ENCODE measurements around the gene CST3.

DNA sequence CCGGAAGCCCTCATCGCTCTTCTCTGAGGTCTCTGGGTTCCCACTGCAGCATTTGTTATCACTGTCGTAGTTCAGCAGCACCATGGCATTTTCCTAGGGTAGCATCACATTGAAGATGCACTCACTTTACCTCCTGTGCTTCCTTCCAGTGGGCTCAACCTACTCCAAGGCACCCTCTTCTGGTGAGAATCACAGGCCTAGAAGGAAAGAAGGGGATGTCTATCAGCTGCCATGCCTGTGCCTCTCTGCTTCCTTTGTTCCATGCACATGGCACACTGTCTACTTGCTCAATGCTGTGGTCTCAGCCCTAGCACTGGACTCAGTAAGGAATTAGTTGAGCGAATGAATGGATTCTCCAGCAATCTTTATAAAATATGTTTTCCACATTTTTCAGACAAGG lies 28.4 kb upstream of the CST3 start:
- TF ChIP-seq, protein P1, sequence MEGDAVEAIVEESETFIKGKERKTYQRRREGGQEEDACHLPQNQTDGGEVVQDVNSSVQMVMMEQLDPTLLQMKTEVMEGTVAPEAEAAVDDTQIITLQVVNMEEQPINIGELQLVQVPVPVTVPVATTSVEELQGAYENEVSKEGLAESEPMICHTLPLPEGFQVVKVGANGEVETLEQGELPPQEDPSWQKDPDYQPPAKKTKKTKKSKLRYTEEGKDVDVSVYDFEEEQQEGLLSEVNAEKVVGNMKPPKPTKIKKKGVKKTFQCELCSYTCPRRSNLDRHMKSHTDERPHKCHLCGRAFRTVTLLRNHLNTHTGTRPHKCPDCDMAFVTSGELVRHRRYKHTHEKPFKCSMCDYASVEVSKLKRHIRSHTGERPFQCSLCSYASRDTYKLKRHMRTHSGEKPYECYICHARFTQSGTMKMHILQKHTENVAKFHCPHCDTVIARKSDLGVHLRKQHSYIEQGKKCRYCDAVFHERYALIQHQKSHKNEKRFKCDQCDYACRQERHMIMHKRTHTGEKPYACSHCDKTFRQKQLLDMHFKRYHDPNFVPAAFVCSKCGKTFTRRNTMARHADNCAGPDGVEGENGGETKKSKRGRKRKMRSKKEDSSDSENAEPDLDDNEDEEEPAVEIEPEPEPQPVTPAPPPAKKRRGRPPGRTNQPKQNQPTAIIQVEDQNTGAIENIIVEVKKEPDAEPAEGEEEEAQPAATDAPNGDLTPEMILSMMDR (IDR thresholded peaks at IDR 0.05; ENCODE audit: poor library complexity) = peak; percentile 14
- TF ChIP-seq EZH2phosphoT487 (IDR thresholded peaks at IDR 0.05; ENCODE audit: low read depth, severe bottlenecking, unreplicated experiment) = no peak
